OCI-LY7 (cell line): ENCODE results near the gene NFATC1.

ENCODE experiments used
- EZH2phosphoT487 ChIP-seq: fragments of 200-600 bp; sonication (generic); IDR thresholded peaks from 2 replicates; pipeline ENCODE4 v1.6.1; 2018; ENCODE audit warnings: low read depth, borderline replicate concordance, mild to moderate bottlenecking, mixed run types, antibody characterized with exemption, low read length, moderate library complexity, mixed read lengths
- TF ChIP-seq, protein P1 (sequence below): fragments of 200-600 bp; sonication (generic); conservative IDR thresholded peaks from 2 replicates; pipeline ENCODE4 v1.5.1; 2014; ENCODE audit warnings: mild to moderate bottlenecking, antibody characterized with exemption, low read length, moderate library complexity, mixed read lengths

DNA sequence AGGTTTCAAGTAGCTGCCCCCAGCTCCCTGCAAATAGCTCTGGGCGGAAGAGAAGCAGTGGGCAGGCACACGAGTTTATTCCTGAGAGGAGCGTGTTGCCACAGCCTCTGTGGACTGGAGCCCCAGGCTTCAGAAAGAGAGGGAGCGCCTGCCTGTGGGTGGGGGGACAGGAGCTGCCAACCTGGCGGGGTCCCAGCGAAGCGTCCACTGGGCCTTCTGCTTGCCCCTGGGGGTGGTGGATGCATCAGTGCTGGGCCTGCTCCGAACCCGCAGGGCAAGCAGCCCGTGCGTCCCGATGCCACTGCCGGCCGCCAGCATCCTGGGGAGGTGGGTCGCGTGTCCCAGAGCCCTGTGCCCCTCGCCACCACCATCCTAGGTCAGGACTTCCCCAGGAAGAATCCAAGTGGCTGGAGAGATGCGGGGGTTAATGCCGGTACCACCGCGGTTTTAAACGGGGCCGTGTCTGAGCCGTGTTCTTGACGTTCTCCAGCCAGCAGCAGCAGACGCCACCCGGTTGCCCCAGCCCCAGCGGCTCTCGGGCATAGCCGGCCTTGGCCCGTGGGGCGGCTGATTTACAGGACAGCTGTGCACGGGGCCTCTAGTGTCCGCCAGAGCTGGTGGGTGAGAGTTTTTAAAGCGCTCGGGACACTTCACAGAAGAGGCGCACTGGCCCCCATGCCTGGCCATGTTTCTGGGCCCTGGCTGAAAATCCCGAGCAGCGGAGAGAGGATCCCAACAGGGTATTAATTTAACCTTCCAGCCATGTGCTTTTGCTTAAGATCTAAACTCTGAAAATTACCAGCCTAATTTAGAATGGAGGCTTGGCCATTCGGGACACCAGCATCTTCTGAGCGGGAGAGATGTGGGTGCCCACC, 84.7 kb downstream of the NFATC1 start:
- TF ChIP-seq, protein P1, sequence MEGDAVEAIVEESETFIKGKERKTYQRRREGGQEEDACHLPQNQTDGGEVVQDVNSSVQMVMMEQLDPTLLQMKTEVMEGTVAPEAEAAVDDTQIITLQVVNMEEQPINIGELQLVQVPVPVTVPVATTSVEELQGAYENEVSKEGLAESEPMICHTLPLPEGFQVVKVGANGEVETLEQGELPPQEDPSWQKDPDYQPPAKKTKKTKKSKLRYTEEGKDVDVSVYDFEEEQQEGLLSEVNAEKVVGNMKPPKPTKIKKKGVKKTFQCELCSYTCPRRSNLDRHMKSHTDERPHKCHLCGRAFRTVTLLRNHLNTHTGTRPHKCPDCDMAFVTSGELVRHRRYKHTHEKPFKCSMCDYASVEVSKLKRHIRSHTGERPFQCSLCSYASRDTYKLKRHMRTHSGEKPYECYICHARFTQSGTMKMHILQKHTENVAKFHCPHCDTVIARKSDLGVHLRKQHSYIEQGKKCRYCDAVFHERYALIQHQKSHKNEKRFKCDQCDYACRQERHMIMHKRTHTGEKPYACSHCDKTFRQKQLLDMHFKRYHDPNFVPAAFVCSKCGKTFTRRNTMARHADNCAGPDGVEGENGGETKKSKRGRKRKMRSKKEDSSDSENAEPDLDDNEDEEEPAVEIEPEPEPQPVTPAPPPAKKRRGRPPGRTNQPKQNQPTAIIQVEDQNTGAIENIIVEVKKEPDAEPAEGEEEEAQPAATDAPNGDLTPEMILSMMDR, result no peak
- TF ChIP-seq EZH2phosphoT487, result no peak
